Vagina (tissue), 2 donors: ENCODE measurements around the gene HSPB6. TPM values are rescaled to one million over a fixed set of nuclear protein-coding genes. Genes with fewer than 3 reads are reported as not detected.

Experiments used
- DNase-seq, 2 donors: peaks; one replicate each; pipeline ENCODE4 v3.0.0-alpha.2; 2017; ENCODE audit errors: extremely low spot score in 2 of 2
- H3K27ac ChIP-seq: fragments of 200-600 bp; sonication (generic); one replicate; pipeline ENCODE4 v1.5.1; 2019
- H3K27me3 ChIP-seq: fragments of 200-600 bp; sonication (generic); one replicate; pipeline ENCODE4 v1.5.1; 2019
- H3K36me3 ChIP-seq, 2 donors: fragments of 200-600 bp; sonication (generic); one replicate each; pipeline ENCODE4 v1.5.1; 2017 to 2019
- H3K4me1 ChIP-seq: fragments of 200-600 bp; sonication (generic); one replicate; pipeline ENCODE4 v1.5.1; 2019
- H3K4me3 ChIP-seq, 2 donors: fragments of 200-600 bp; sonication (generic); 1 replicate in 1 of 2; 2 replicates in 1 of 2; pipeline ENCODE4 v1.5.1; 2016 to 2019
- H3K9me3 ChIP-seq: fragments of 200-600 bp; sonication (generic); one replicate; pipeline ENCODE4 v1.5.1; 2019
- POLR2A ChIP-seq, 2 donors: fragments of 450-650 bp; IDR thresholded peaks; one replicate each; pipeline ENCODE4 v1.6.1; 2017; ENCODE audit warnings: antibody characterized with exemption in 2 of 2, mild to moderate bottlenecking in 2 of 2, moderate library complexity in 2 of 2
- POLR2AphosphoS5 ChIP-seq, 2 donors: sonication (generic); formaldehyde crosslinking; IDR thresholded peaks; one replicate each; pipeline ENCODE4 v1.9.0; 2017; ENCODE audit warnings: antibody characterized with exemption in 2 of 2, mild to moderate bottlenecking in 2 of 2, low read depth in 1 of 2; ENCODE audit not compliant: insufficient read depth in 1 of 2
- intact Hi-C: fragments of 100-400 bp; cut with DNase I; formaldehyde crosslinking; loops from one replicate; pipeline ENCODE4 v1.15.1; 2023
- total RNA-seq: library from RNA; depleted of rRNA; stranded (reverse); fragments of >200 nt; gene quantifications from one replicate; pipeline ENCODE4 v1.2.3, GENCODE V29; 2016
- TF ChIP-seq, protein P1 (sequence below), 3 experiments: fragments of 450-650 bp in 2 of 3; fragments of 200-600 bp in 1 of 3; sonication (generic) in 1 of 3; IDR thresholded peaks; one replicate each; pipeline ENCODE4 v1.5.1; 2017 to 2019; ENCODE audit warnings: antibody characterized with exemption in 3 of 3, mild to moderate bottlenecking in 2 of 3, moderate library complexity in 2 of 3

Gene HSPB6
- total RNA-seq, 1 donor from 2014 or later = 238 TPM

DNA sequence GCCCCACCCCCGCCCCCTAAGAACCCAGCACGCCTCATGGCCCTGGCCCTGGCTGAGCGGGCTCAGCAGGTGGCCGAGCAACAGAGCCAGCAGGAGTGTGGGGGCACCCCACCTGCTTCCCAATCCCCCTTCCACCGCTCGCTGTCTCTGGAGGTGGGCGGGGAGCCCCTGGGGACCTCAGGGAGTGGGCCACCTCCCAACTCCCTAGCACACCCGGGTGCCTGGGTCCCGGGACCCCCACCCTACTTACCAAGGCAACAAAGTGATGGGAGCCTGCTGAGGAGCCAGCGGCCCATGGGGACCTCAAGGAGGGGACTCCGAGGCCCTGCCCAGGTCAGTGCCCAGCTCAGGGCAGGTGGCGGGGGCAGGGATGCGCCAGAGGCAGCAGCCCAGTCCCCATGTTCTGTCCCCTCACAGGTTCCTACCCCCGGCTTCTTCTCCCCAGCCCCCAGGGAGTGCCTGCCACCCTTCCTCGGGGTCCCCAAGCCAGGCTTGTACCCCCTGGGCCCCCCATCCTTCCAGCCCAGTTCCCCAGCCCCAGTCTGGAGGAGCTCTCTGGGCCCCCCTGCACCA is 30.5 kb upstream of the HSPB6 start:
- Histone ChIP-seq H3K27ac (no peak overlapping the region), H3K27me3 (no peaks in the 10 kb centered on the region), H3K36me3 (peaks cover 0 to 1% of the 10 kb centered on the region in 2 donors), H3K4me1 (no peaks in the 10 kb centered on the region), H3K9me3 (no peaks in the 10 kb centered on the region), H3K4me3 (no peak overlapping the region)
- no peak for TF ChIP-seq POLR2A (IDR thresholded peaks at IDR 0.05)
- TF ChIP-seq, protein P1, sequence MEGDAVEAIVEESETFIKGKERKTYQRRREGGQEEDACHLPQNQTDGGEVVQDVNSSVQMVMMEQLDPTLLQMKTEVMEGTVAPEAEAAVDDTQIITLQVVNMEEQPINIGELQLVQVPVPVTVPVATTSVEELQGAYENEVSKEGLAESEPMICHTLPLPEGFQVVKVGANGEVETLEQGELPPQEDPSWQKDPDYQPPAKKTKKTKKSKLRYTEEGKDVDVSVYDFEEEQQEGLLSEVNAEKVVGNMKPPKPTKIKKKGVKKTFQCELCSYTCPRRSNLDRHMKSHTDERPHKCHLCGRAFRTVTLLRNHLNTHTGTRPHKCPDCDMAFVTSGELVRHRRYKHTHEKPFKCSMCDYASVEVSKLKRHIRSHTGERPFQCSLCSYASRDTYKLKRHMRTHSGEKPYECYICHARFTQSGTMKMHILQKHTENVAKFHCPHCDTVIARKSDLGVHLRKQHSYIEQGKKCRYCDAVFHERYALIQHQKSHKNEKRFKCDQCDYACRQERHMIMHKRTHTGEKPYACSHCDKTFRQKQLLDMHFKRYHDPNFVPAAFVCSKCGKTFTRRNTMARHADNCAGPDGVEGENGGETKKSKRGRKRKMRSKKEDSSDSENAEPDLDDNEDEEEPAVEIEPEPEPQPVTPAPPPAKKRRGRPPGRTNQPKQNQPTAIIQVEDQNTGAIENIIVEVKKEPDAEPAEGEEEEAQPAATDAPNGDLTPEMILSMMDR (IDR thresholded peaks at IDR 0.05) = no peak
- TF ChIP-seq POLR2AphosphoS5 (IDR thresholded peaks at IDR 0.05; ENCODE audit: insufficient read depth in 1 of 2, low read depth in 1 of 2) = no peak
- intact Hi-C loops = no loop called here
- no peak for DNase-seq

DNA sequence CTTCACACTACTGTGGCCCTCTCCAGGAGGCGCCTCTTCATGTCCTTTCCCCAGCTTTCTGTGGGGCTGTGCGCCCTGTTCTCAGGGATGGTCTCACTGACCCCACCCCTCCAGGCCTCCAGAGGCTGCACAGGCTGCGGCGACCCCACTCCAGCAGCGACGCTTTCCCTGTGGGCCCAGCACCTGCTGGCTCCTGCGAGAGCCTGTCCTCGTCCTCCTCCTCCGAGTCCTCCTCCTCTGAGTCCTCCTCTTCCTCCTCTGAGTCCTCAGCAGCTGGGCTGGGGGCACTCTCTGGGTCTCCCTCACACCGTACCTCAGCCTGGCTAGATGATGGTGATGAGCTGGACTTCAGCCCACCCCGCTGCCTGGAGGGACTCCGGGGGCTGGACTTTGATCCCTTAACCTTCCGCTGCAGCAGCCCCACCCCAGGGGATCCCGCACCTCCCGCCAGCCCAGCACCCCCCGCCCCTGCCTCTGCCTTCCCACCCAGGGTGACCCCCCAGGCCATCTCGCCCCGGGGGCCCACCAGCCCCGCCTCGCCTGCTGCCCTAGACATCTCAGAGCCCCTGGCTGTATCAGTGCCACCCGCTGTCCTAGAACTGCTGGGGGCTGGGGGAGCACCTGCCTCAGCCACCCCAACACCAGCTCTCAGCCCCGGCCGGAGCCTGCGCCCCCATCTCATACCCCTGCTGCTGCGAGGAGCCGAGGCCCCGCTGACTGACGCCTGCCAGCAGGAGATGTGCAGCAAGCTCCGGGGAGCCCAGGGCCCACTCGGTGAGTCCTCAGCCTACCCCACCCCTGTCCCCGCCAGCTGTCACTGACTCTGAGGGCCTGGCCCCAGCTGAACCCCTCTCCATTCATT is 29.7 kb upstream of the HSPB6 start:
- TF ChIP-seq, protein P1 (IDR thresholded peaks at IDR 0.05) = no peak
- TF ChIP-seq POLR2AphosphoS5 (IDR thresholded peaks at IDR 0.05; ENCODE audit: insufficient read depth in 1 of 2, low read depth in 1 of 2) = no peak
- no peak for TF ChIP-seq POLR2A (IDR thresholded peaks at IDR 0.05)
- Histone ChIP-seq H3K4me3 (no peak overlapping the region), H3K27me3 (no peaks in the 10 kb centered on the region), H3K9me3 (no peaks in the 10 kb centered on the region), H3K4me1 (no peaks in the 10 kb centered on the region), H3K27ac (no peak overlapping the region), H3K36me3 (peaks cover 0 to 4% of the 10 kb centered on the region in 2 donors)
- intact Hi-C loops = no loop called here
- no peak for DNase-seq

DNA sequence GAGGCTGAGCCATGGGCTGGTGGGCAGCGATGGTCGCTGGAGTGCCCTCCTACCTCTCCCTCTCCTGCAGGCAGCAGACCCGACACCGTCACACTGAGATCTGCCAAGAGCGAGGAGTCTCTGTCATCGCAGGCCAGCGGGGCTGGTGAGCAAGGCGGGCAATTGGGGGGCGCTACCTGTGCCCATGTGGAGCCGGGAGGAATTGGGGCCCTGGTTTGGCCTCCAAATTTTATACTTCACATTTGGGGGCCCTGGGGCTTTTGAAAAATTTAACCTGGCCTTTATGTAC is 28.5 kb upstream of the HSPB6 start:
- H3K27ac ChIP-seq = no peak overlapping the region
- H3K4me3 ChIP-seq = no peak overlapping the region
- intact Hi-C loops = no loop called here
- H3K27me3 ChIP-seq = no peaks in the 10 kb centered on the region
- no peak for TF ChIP-seq POLR2AphosphoS5 (IDR thresholded peaks at IDR 0.05; ENCODE audit: insufficient read depth in 1 of 2, low read depth in 1 of 2)
- TF ChIP-seq POLR2A (IDR thresholded peaks at IDR 0.05) = no peak
- TF ChIP-seq, protein P1 (IDR thresholded peaks at IDR 0.05) = no peak
- DNase-seq = no peak
- H3K9me3 ChIP-seq = no peaks in the 10 kb centered on the region
- H3K36me3 ChIP-seq = peaks cover 0 to 16% of the 10 kb centered on the region in 2 donors
- no peaks in the 10 kb centered on the region for H3K4me1 ChIP-seq

DNA sequence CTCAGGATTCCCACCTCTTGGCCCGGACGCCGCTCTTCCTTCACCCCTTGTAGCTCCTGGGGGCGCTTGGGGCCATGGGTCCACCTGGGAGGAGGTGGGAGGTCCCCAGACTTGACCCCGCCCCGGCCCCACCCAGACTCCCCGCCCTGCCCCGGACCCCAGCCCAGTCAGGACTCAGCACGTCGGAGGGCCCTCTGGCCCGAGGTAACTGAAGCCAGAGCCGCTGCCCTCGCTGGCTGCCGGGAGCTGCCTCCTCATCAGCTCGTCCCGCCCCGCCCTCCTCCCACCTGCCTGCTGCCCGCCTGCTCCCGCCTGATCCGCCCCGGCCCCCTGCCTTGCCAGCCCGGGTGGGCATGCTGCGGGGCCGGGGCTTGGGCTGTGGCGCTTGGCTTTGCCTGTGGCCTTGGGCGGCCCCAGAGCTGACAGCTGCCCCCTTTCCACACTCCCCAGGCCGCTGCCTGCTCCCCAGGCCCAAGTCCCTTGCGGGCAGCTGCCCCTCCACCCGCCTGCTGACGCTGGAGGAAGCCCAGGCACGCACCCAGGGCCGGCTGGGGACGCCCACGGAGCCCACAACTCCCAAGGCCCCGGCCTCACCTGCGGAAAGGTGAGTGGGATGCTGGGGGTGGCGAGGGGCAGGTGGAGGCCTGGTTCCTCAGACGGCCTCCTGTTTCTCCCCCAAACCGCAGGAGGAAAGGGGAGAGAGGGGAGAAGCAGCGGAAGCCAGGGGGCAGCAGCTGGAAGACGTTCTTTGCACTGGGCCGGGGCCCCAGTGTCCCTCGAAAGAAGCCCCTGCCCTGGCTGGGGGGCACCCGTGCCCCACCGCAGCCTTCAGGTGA is 27.9 kb upstream of the HSPB6 start:
- Histone ChIP-seq H3K27me3 (no peaks in the 10 kb centered on the region), H3K4me3 (no peak overlapping the region), H3K36me3 (peaks cover 0 to 19% of the 10 kb centered on the region in 2 donors), H3K9me3 (no peaks in the 10 kb centered on the region), H3K4me1 (no peaks in the 10 kb centered on the region), H3K27ac (no peak overlapping the region)
- no peak for DNase-seq
- intact Hi-C loops = no loop called here
- TF ChIP-seq POLR2AphosphoS5 (IDR thresholded peaks at IDR 0.05; ENCODE audit: insufficient read depth in 1 of 2, low read depth in 1 of 2) (no peak), POLR2A (IDR thresholded peaks at IDR 0.05) (no peak)
- TF ChIP-seq, protein P1 (IDR thresholded peaks at IDR 0.05) = no peak
